Esophagus muscularis mucosa (tissue), 4 donors: ENCODE measurements around the gene PRSS36. TPM values are rescaled to one million over a fixed set of nuclear protein-coding genes. Genes with fewer than 3 reads are reported as not detected.

Experiments
- DNase-seq: peaks from one replicate; pipeline ENCODE4 v3.0.0-alpha.2; 2017; ENCODE audit errors: extremely low spot score
- H3K27ac ChIP-seq, 4 donors: fragments of 200-600 bp; sonication (generic); replicated peaks in 1 of 4; 1 replicate in 3 of 4; 2 replicates in 1 of 4; pipeline ENCODE4 v1.5.1; 2016 to 2019; ENCODE audit warnings: mild to moderate bottlenecking in 1 of 4
- H3K27me3 ChIP-seq, 4 donors: fragments of 200-600 bp; sonication (generic); one replicate each; pipeline versions ENCODE4 v1.5.1 to v1.6.0; 2016 to 2019
- H3K36me3 ChIP-seq, 4 donors: fragments of 200-600 bp; sonication (generic); one replicate each; pipeline ENCODE4 v1.5.1; 2016 to 2019
- H3K4me1 ChIP-seq, 4 donors: fragments of 200-600 bp; sonication (generic); one replicate each; pipeline ENCODE4 v1.5.1; 2016 to 2019
- H3K4me3 ChIP-seq, 4 donors: fragments of 200-600 bp; sonication (generic); 1 replicate in 2 of 4; 2 replicates in 2 of 4; pipeline ENCODE4 v1.5.1; 2016 to 2019; ENCODE audit warnings: mild to moderate bottlenecking in 4 of 4, moderate library complexity in 1 of 4
- H3K9me3 ChIP-seq, 4 donors: fragments of 200-600 bp; sonication (generic); 1 replicate in 3 of 4; 2 replicates in 1 of 4; pipeline ENCODE4 v1.5.1; 2016 to 2019
- CTCF ChIP-seq, 3 experiments: fragments of 200-600 bp in 2 of 3; fragments of 450-650 bp in 1 of 3; sonication (generic) in 2 of 3; IDR thresholded peaks; one replicate each; pipeline ENCODE4 v1.5.1; 2017 to 2019; ENCODE audit warnings: antibody characterized with exemption in 3 of 3, mild to moderate bottlenecking in 2 of 3, moderate library complexity in 1 of 3
- EP300 ChIP-seq: sonication (generic); formaldehyde crosslinking; IDR thresholded peaks from one replicate; pipeline ENCODE4 v1.6.1; 2017; ENCODE audit warnings: antibody characterized with exemption
- POLR2A ChIP-seq: fragments of 450-650 bp; IDR thresholded peaks from one replicate; pipeline ENCODE4 v1.6.1; 2017; ENCODE audit warnings: antibody characterized with exemption, moderate library complexity, mild to moderate bottlenecking, low read depth
- POLR2AphosphoS5 ChIP-seq, 2 donors: sonication (generic); formaldehyde crosslinking; IDR thresholded peaks; one replicate each; pipeline ENCODE4 v1.6.1; 2017; ENCODE audit warnings: antibody characterized with exemption in 2 of 2
- WGBS: methylation state at CpG from one replicate; pipeline ENCODE4 v1.1.5; 2018; 5-methylcytosine and 5-hydroxymethylcytosine counted together
- intact Hi-C: fragments of 100-400 bp; cut with DNase I; formaldehyde crosslinking; loops from one replicate; pipeline ENCODE4 v1.15.1; 2023
- total RNA-seq, 4 donors: library from RNA; depleted of rRNA; stranded (reverse); fragments of >200 nt; gene quantifications; one replicate each; pipeline versions ENCODE4 v1.1.0 to v1.2.1, GENCODE V29; 2016

Gene PRSS36
- total RNA-seq, 4 donors from 2014 or later = 2.7 to 8.4 (median 5.1) TPM

- WGBS = 78% methylated on average over 5 of the region's 14 CpGs
- no peak overlapping the region for H3K4me3 ChIP-seq
- no peak for DNase-seq
- intact Hi-C loops = no loop called here
- peaks cover 53 to 90% (median 84%) of the 10 kb centered on the region in 4 donors for H3K36me3 ChIP-seq
- H3K27ac ChIP-seq = peak overlapping the region; percentile 32 to 71 (median 55)
- no peaks in the 10 kb centered on the region for H3K27me3 ChIP-seq
- TF ChIP-seq EP300 = no peak
- TF ChIP-seq POLR2AphosphoS5 (IDR thresholded peaks at IDR 0.05) = no peak
- TF ChIP-seq CTCF (IDR thresholded peaks at IDR 0.05) = no peak
- no peak for TF ChIP-seq POLR2A
- H3K9me3 ChIP-seq = no peaks in the 10 kb centered on the region
- H3K4me1 ChIP-seq = peaks cover 0 to 22% (median 13%) of the 10 kb centered on the region in 4 donors
These were observed 20.9 kb downstream of the PRSS36 start for GRCh38 chr16:31128711-31129567.

GRCh38 chr16:31127182-31127581 is 22.7 kb downstream of the PRSS36 start:
- no peak for DNase-seq
- Histone ChIP-seq H3K4me3 (no peak overlapping the region), H3K9me3 (no peaks in the 10 kb centered on the region), H3K27me3 (no peaks in the 10 kb centered on the region), H3K36me3 (peaks cover 57 to 97% (median 92%) of the 10 kb centered on the region in 4 donors), H3K27ac (no peak overlapping the region), H3K4me1 (peaks cover 0 to 22% (median 11%) of the 10 kb centered on the region in 4 donors)
- no peak for TF ChIP-seq POLR2A
- no peak for TF ChIP-seq CTCF (IDR thresholded peaks at IDR 0.05)
- no peak for TF ChIP-seq POLR2AphosphoS5 (IDR thresholded peaks at IDR 0.05)
- no peak for TF ChIP-seq EP300
- intact Hi-C loops = no loop called here
- WGBS = 87% methylated on average over 13 of the region's 13 CpGs

- TF ChIP-seq POLR2A = no peak
- TF ChIP-seq CTCF (IDR thresholded peaks at IDR 0.05) = no peak
- TF ChIP-seq POLR2AphosphoS5 (IDR thresholded peaks at IDR 0.05) = no peak
- no peak for TF ChIP-seq EP300
- 97% methylated on average over 3 of the region's 3 CpGs for WGBS
- H3K4me3 ChIP-seq = no peak overlapping the region
- no peak for DNase-seq
- H3K36me3 ChIP-seq = peaks cover 58 to 97% (median 92%) of the 10 kb centered on the region in 4 donors
- intact Hi-C loops = no loop called here
- no peaks in the 10 kb centered on the region for H3K9me3 ChIP-seq
- H3K27me3 ChIP-seq = no peaks in the 10 kb centered on the region
- H3K27ac ChIP-seq = no peak overlapping the region
- H3K4me1 ChIP-seq = peaks cover 0 to 22% (median 11%) of the 10 kb centered on the region in 4 donors
These were observed 24.0 kb downstream of the PRSS36 start for GRCh38 chr16:31125844-31126243.

- 90% methylated on average over 16 of the region's 16 CpGs for WGBS
- H3K4me1 ChIP-seq = peaks cover 23 to 30% (median 27%) of the 10 kb centered on the region in 4 donors
- DNase-seq = no peak
- H3K9me3 ChIP-seq = no peaks in the 10 kb centered on the region
- H3K27me3 ChIP-seq = no peaks in the 10 kb centered on the region
- H3K27ac ChIP-seq = peak overlapping the region; percentile 93 to 99 (median 96)
- peaks cover 33 to 64% (median 55%) of the 10 kb centered on the region in 4 donors for H3K36me3 ChIP-seq
- TF ChIP-seq CTCF (IDR thresholded peaks at IDR 0.05) = no peak
- no peak for TF ChIP-seq EP300
- TF ChIP-seq POLR2AphosphoS5 (IDR thresholded peaks at IDR 0.05) = no peak
- TF ChIP-seq POLR2A = no peak
- H3K4me3 ChIP-seq = no peak overlapping the region
- intact Hi-C loops = no loop called here
These were observed 29.7 kb downstream of the PRSS36 start for GRCh38 chr16:31120129-31120528.
